K562 (cell line): ENCODE measurements around the gene DKK3. TPM values are rescaled to one million over a fixed set of nuclear protein-coding genes. Genes with fewer than 3 reads are reported as not detected.

Experiments used
- HDAC3 ChIP-seq: fragments of 450-650 bp; IDR thresholded peaks from 2 replicates; pipeline ENCODE4 v1.6.1; 2018; ENCODE audit warnings: borderline replicate concordance, mild to moderate bottlenecking, moderate library complexity; ENCODE audit not compliant: partially characterized antibody
- HDAC6 ChIP-seq: IDR thresholded peaks from 2 replicates; pipeline ENCODE4 v1.6.1; 2012; ENCODE audit warnings: low read depth, mild to moderate bottlenecking, control low read depth, inconsistent platforms, low read length, moderate library complexity
- MAZ ChIP-seq, 2 experiments: fragments of 450-650 bp in 1 of 2; sonication (generic) in 1 of 2; formaldehyde crosslinking; IDR thresholded peaks in 1 of 2; conservative IDR thresholded peaks in 1 of 2; 2 replicates each; pipeline versions ENCODE4 v1.4.0 to v1.5.0; 2020; ENCODE audit warnings: mild to moderate bottlenecking in 1 of 2, missing genetic modification reagents in 1 of 2
- MTA1 ChIP-seq: fragments of 450-650 bp; IDR thresholded peaks from 2 replicates; pipeline ENCODE4 v1.6.1; 2017; ENCODE audit warnings: borderline replicate concordance
- NELFE ChIP-seq: IDR thresholded peaks from 2 replicates; pipeline ENCODE4 v1.6.1; 2011; ENCODE audit warnings: mild to moderate bottlenecking; ENCODE audit not compliant: insufficient read depth, insufficient read length
- SMARCB1 ChIP-seq: IDR thresholded peaks from 2 replicates; pipeline ENCODE4 v1.6.1; 2011; ENCODE audit warnings: improper control_type of control experiment, low read depth; ENCODE audit not compliant: insufficient read length
- polyA plus RNA-seq, 8 experiments: library from polyadenylated mRNA; depleted of rRNA in 4 of 8; stranded (reverse) in 5 of 8; unstranded in 3 of 8; fragments of >200 nt; fragmentation: Nextera tagmentation in 2 of 8; fragmentation: Illumina TruSeq in 1 of 8; extraction: Ambion mirVana in 2 of 8; extraction: Trizol in 1 of 8; gene quantifications; 2 replicates each; pipeline versions ENCODE4 v1.2.1 to v1.2.3, GENCODE V29; 2011 to 2014; ENCODE audit warnings: inconsistent platforms in 1 of 8, missing spikeins in 1 of 8
- total RNA-seq, 7 experiments: library from RNA; depleted of rRNA in 6 of 7; stranded (reverse); fragments of >200 nt in 6 of 7; fragmentation: Illumina TruSeq in 2 of 7; extraction: Trizol in 2 of 7; gene quantifications; 2 replicates each; pipeline versions ENCODE4 v1.2.1 to v1.2.3, GENCODE V29; 2011 to 2021; ENCODE audit warnings: low replicate concordance in 1 of 7
- TF ChIP-seq, protein P1 (sequence below), 2 experiments: fragments of 450-650 bp in 1 of 2; sonication (generic) in 1 of 2; formaldehyde crosslinking in 1 of 2; IDR thresholded peaks in 1 of 2; conservative IDR thresholded peaks in 1 of 2; 2 replicates each; pipeline versions ENCODE4 v1.6.1 to v1.8.1; 2016 to 2023; ENCODE audit warnings: mild to moderate bottlenecking in 2 of 2, moderate library complexity in 2 of 2, inconsistent platforms in 1 of 2, missing genetic modification reagents in 1 of 2
- TF ChIP-seq, protein P2 (sequence below): fragments of 450-650 bp; IDR thresholded peaks from 2 replicates; pipeline ENCODE4 v1.6.1; 2017; ENCODE audit warnings: antibody characterized with exemption
- TF ChIP-seq, protein P3 (sequence below): sonication (generic); formaldehyde crosslinking; IDR thresholded peaks from 2 replicates; pipeline ENCODE4 v1.8.0; 2022; ENCODE audit warnings: missing genetic modification reagents, mild to moderate bottlenecking, borderline replicate concordance
- TF ChIP-seq, protein P4 (sequence below), 2 experiments: fragments of 200-800 bp in 1 of 2; sonication (Bioruptor generic) in 1 of 2; sonication (generic) in 1 of 2; formaldehyde crosslinking in 1 of 2; IDR thresholded peaks in 1 of 2; conservative IDR thresholded peaks in 1 of 2; 2 replicates each; pipeline versions ENCODE4 v1.5.0 to v1.6.1; 2016 to 2020; ENCODE audit warnings: missing compliant biosample characterization in 1 of 2, missing genetic modification characterization in 1 of 2, missing genetic modification reagents in 1 of 2
- TF ChIP-seq, protein P5 (sequence below): fragments of 250-450 bp; sonication (Bioruptor Pico); IDR thresholded peaks from 2 replicates; pipeline ENCODE4 v1.4.0; 2020; ENCODE audit warnings: borderline replicate concordance
- TF ChIP-seq, protein P6 (sequence below): fragments of 250-450 bp; sonication (Bioruptor Pico); IDR thresholded peaks from 2 replicates; pipeline ENCODE4 v1.4.0; 2020; ENCODE audit warnings: mild to moderate bottlenecking, moderate library complexity

DKK3 gene
- total and polyA plus RNA-seq, 9 of the 15 experiments (the other 6 are each of a cell fraction or from before 2014, with no cell fraction given) = 0.14 to 0.85 (median 0.38) TPM; not detected in 6

DNA sequence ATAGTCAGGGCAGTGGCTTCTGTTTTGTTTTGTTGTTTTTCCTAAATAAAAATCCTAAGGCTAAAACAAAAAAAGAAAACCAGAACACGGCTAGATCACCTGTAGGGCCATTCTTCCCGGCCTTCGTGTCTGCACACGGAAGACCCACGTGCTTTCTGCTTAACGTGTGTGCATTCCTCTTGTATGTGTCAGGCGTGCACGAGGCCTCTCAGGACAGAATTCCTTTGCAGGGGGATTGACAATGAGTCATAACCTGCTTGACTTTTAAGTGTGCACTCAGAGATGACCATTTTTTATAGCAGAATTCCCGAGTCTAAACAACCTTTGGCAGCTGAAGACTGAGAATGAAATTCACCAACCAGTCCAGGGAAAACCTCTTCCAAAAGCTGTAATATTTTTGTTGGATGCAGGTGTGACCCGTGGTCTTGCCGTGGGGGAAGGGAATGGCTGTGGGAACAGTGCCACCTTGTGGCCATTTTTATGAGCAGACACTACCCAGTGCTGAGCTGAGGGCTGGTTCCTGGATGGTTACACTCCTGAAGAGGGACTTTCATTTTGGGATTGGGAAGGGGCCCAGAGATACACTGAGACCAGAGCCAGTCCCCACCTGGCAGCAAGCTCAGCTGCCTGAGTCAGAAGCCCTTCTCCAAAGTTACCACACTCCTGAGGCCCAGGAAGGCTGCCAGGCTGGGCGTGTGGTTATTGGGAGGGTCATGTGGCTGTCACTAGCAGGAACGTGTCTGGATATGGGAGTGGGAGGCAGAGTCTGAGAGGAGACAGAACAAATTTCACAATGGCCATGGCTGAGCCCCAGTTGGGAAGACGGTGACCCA lies 35.7 kb upstream of the DKK3 start (continued):
- TF ChIP-seq, protein P1, sequence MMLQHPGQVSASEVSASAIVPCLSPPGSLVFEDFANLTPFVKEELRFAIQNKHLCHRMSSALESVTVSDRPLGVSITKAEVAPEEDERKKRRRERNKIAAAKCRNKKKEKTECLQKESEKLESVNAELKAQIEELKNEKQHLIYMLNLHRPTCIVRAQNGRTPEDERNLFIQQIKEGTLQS (IDR thresholded peaks at IDR 0.05) = peak; percentile 89
- TF ChIP-seq, protein P1 (CRISPR knock-in tag; conservative IDR thresholded peaks at IDR 0.05) = peak; percentile 60; the same call in 1 of the 2 replicates
- TF ChIP-seq HDAC6 = no peak
- TF ChIP-seq, protein P2, sequence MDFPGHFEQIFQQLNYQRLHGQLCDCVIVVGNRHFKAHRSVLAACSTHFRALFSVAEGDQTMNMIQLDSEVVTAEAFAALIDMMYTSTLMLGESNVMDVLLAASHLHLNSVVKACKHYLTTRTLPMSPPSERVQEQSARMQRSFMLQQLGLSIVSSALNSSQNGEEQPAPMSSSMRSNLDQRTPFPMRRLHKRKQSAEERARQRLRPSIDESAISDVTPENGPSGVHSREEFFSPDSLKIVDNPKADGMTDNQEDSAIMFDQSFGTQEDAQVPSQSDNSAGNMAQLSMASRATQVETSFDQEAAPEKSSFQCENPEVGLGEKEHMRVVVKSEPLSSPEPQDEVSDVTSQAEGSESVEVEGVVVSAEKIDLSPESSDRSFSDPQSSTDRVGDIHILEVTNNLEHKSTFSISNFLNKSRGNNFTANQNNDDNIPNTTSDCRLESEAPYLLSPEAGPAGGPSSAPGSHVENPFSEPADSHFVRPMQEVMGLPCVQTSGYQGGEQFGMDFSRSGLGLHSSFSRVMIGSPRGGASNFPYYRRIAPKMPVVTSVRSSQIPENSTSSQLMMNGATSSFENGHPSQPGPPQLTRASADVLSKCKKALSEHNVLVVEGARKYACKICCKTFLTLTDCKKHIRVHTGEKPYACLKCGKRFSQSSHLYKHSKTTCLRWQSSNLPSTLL = no peak
- TF ChIP-seq HDAC3 = no peak
- TF ChIP-seq SMARCB1 = no peak
- TF ChIP-seq, protein P3, sequence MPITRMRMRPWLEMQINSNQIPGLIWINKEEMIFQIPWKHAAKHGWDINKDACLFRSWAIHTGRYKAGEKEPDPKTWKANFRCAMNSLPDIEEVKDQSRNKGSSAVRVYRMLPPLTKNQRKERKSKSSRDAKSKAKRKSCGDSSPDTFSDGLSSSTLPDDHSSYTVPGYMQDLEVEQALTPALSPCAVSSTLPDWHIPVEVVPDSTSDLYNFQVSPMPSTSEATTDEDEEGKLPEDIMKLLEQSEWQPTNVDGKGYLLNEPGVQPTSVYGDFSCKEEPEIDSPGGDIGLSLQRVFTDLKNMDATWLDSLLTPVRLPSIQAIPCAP = no peak
- TF ChIP-seq, protein P4, sequence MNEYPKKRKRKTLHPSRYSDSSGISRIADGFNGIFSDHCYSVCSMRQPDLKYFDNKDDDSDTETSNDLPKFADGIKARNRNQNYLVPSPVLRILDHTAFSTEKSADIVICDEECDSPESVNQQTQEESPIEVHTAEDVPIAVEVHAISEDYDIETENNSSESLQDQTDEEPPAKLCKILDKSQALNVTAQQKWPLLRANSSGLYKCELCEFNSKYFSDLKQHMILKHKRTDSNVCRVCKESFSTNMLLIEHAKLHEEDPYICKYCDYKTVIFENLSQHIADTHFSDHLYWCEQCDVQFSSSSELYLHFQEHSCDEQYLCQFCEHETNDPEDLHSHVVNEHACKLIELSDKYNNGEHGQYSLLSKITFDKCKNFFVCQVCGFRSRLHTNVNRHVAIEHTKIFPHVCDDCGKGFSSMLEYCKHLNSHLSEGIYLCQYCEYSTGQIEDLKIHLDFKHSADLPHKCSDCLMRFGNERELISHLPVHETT (CRISPR knock-in tag; conservative IDR thresholded peaks at IDR 0.05 in 1 of 2, IDR thresholded peaks at IDR 0.05 in 1 of 2) = no peak
- TF ChIP-seq MAZ (CRISPR knock-in tag; conservative IDR thresholded peaks at IDR 0.05 in 1 of 2, IDR thresholded peaks at IDR 0.05 in 1 of 2) = 0 out of 4 replicates have a peak, but pooled peaks have one; percentile 28 to 48
- no peak for TF ChIP-seq MTA1
- TF ChIP-seq, protein P5, sequence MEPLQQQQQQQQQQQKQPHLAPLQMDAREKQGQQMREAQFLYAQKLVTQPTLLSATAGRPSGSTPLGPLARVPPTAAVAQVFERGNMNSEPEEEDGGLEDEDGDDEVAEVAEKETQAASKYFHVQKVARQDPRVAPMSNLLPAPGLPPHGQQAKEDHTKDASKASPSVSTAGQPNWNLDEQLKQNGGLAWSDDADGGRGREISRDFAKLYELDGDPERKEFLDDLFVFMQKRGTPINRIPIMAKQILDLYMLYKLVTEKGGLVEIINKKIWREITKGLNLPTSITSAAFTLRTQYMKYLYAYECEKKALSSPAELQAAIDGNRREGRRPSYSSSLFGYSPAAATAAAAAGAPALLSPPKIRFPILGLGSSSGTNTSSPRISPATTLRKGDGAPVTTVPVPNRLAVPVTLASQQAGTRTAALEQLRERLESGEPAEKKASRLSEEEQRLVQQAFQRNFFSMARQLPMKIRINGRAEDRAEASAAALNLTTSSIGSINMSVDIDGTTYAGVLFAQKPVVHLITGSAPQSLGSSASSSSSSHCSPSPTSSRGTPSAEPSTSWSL (CRISPR knock-in tag) = no peak
- TF ChIP-seq, protein P6, sequence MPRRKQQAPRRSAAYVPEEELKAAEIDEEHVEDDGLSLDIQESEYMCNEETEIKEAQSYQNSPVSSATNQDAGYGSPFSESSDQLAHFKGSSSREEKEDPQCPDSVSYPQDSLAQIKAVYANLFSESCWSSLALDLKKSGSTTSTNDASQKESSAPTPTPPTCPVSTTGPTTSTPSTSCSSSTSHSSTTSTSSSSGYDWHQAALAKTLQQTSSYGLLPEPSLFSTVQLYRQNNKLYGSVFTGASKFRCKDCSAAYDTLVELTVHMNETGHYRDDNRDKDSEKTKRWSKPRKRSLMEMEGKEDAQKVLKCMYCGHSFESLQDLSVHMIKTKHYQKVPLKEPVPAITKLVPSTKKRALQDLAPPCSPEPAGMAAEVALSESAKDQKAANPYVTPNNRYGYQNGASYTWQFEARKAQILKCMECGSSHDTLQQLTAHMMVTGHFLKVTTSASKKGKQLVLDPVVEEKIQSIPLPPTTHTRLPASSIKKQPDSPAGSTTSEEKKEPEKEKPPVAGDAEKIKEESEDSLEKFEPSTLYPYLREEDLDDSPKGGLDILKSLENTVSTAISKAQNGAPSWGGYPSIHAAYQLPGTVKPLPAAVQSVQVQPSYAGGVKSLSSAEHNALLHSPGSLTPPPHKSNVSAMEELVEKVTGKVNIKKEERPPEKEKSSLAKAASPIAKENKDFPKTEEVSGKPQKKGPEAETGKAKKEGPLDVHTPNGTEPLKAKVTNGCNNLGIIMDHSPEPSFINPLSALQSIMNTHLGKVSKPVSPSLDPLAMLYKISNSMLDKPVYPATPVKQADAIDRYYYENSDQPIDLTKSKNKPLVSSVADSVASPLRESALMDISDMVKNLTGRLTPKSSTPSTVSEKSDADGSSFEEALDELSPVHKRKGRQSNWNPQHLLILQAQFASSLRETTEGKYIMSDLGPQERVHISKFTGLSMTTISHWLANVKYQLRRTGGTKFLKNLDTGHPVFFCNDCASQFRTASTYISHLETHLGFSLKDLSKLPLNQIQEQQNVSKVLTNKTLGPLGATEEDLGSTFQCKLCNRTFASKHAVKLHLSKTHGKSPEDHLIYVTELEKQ (CRISPR knock-in tag) = 0 out of 2 replicates have a peak, but pooled peaks have one; percentile 24
- no peak for TF ChIP-seq NELFE
